T-helper 17 cell (primary cell): Measurements from ENCODE around the gene NTN1. TPM values are rescaled to one million over a fixed set of nuclear protein-coding genes. Genes with fewer than 3 reads are reported as not detected.

Experiments
- ATAC-seq: fragments of 150-1000 bp; cut with Tn5 transposase; 2 replicates; pipeline ENCODE4 v1.10.0; 2021; ENCODE audit warnings: mild to moderate bottlenecking, moderate library complexity
- DNase-seq, 3 donors: peaks; one replicate each; pipeline versions ENCODE4 v3.0.0 to v3.0.0-alpha.2; 2020 to 2021
- H3K9me3 ChIP-seq: one replicate; pipeline ENCODE4 v1.7.0; 2013; ENCODE audit warnings: low read length, mild to moderate bottlenecking; ENCODE audit not compliant: control insufficient read depth, poor library complexity, severe bottlenecking
- H3K27ac Mint-ChIP-seq: one replicate; pipeline ENCODE4 v1.8.0; 2022; ENCODE audit warnings: mild to moderate bottlenecking, moderate library complexity, mixed read lengths
- H3K27me3 Mint-ChIP-seq: one replicate; pipeline ENCODE4 v1.8.0; 2022; ENCODE audit warnings: mixed read lengths
- H3K36me3 Mint-ChIP-seq: one replicate; pipeline ENCODE4 v1.8.0; 2022; ENCODE audit warnings: low read depth, mixed read lengths
- H3K4me1 Mint-ChIP-seq: one replicate; pipeline ENCODE4 v1.8.0; 2022; ENCODE audit warnings: mild to moderate bottlenecking, mixed read lengths
- H3K4me3 Mint-ChIP-seq: one replicate; pipeline ENCODE4 v1.8.0; 2022; ENCODE audit warnings: mild to moderate bottlenecking, moderate library complexity, mixed read lengths
- total RNA-seq, 4 donors: library from RNA in 2 of 4; stranded (reverse) in 2 of 4; gene quantifications; one replicate each; pipeline ENCODE4 v1.2.3 and lab custom pipeline; 2022 to 2026

NTN1 gene
- total RNA-seq, 2 donors from 2014 or later: 0.12 to 0.16 TPM

DNA sequence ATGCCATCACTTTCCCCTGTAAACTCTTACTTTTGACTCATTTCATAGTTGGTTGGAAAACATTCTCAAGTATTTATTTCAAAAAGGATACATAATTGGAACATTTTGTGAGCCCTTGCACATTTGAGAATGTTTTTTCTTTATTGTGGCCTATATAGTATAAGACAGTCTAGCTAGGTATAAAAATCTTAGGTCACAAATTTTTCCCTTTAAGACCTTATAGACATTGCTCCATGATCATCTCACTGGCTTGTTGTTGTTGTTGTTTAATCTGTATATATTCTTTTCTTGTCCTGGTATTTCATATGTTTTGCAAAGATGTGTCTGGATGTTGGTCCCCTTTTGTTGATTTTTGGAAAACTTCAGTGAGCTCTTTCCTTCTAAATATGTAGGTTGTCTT is 194.2 kb downstream of the NTN1 start:
- H3K27me3 Mint-ChIP-seq: no peaks in the 10 kb centered on the region
- H3K27ac Mint-ChIP-seq: no peak overlapping the region
- no peak for ATAC-seq
- DNase-seq: no peak
- H3K4me1 Mint-ChIP-seq: peaks cover 6% of the 10 kb centered on the region
- no peaks in the 10 kb centered on the region for H3K36me3 Mint-ChIP-seq
- peaks cover 3% of the 10 kb centered on the region for H3K9me3 ChIP-seq
- no peak overlapping the region for H3K4me3 Mint-ChIP-seq

- peaks cover 3% of the 10 kb centered on the region for H3K9me3 ChIP-seq
- Mint-ChIP-seq H3K4me1 (peaks cover 2% of the 10 kb centered on the region), H3K27ac (no peak overlapping the region), H3K4me3 (no peak overlapping the region), H3K27me3 (no peaks in the 10 kb centered on the region), H3K36me3 (no peaks in the 10 kb centered on the region)
- ATAC-seq (no peak), DNase-seq (no peak)
These were observed 196.1 kb downstream of the NTN1 start for GRCh38 chr17:9217151-9218056.

DNA sequence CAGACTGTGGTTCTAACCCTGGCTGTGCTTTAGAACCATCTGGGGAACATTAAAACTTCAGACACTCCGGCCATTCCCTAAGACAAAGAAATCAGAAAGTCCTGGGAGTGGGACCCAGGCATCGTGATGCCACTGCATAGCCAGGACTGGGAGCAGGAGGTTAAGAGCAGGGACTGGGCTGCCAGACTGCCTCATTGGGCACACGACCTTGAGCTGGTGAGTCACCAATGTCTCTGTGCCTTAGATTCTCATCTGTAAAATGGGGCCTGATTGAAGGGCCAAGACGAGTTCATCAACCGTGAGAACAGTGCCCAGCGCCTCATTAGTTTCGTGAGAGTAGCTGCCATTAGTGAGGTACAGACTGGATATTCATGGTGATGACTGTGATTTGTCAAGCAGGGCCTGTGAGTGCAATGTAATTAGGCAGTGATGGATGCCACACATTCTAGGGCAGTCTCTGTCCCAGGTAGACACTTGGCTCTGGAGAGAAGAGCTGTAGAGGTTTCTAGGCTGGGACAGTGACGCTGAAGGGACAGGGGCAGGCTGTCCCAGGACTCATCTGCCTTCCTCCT is 196.8 kb downstream of the NTN1 start:
- Mint-ChIP-seq H3K4me1 (peaks cover 2% of the 10 kb centered on the region), H3K27ac (no peak overlapping the region), H3K27me3 (no peaks in the 10 kb centered on the region), H3K36me3 (no peaks in the 10 kb centered on the region), H3K4me3 (no peak overlapping the region)
- ATAC-seq (no peak), DNase-seq (no peak)
- H3K9me3 ChIP-seq: peaks cover 3% of the 10 kb centered on the region

DNA sequence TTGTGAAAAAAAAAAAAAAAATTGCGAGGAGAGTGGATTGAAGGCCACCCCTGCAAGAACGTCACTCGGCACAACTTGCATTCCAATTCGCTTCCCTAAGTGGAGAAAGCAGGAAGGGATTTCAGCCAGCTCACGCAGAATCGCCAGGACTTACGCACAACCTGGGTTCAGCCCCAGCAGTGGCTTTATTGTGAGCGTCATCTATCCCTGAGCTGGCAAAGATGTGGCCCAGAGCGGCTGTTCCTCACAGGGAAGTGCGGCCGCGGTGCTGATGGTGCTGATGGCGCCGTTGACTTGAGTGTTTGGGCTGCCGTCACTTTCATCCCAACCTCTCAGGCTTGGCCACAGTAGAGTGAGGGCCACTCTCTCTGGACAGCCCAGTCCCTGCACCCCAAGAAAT is 197.6 kb downstream of the NTN1 start:
- DNase-seq (no peak), ATAC-seq (no peak)
- no peak overlapping the region for H3K4me3 Mint-ChIP-seq
- peaks cover 2% of the 10 kb centered on the region for H3K4me1 Mint-ChIP-seq
- no peaks in the 10 kb centered on the region for H3K27me3 Mint-ChIP-seq
- H3K9me3 ChIP-seq: peaks cover 3% of the 10 kb centered on the region
- H3K27ac Mint-ChIP-seq: no peak overlapping the region
- no peaks in the 10 kb centered on the region for H3K36me3 Mint-ChIP-seq

DNA sequence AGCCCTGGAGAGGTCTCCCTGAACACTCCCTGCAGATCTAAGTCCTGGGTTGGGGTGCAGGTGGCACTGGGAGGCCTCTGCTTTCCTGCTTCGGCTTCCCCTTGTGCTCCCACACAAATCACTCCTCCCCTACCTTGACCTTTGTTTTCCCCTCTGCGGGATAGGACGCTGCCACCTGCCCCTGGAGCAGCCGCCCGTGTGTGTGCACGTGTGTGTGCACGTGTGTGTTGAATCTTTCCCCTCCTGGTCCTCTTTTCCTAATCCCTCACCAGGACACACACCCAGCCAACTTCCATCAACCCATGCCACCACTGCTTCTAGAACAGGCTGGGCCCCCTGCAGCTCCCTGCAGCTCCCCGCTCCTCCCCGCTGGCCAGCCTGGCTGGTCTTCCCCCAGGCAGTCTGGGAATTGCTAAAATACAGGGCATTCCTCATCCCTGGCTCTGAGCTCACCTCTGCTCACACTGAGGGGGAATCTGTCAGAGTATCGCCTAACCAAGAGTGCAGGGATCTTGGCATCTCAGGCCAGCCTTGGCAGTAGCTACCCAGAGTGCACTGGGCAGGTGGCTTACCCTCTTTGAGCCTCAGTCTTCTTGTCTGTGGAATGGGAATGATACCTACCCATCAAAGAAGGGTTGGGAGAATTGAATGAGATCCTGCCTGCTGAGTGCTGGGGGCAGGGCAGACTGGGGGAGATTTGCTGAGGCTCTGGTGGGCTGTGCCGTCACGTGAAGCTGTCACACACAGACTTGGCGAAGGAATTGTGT is 198.5 kb downstream of the NTN1 start:
- peaks cover 2% of the 10 kb centered on the region for H3K4me1 Mint-ChIP-seq
- no peak overlapping the region for H3K27ac Mint-ChIP-seq
- DNase-seq (no peak), ATAC-seq (no peak)
- H3K27me3 Mint-ChIP-seq: no peaks in the 10 kb centered on the region
- H3K36me3 Mint-ChIP-seq: no peaks in the 10 kb centered on the region
- H3K9me3 ChIP-seq: peaks cover 3% of the 10 kb centered on the region
- no peak overlapping the region for H3K4me3 Mint-ChIP-seq

DNA sequence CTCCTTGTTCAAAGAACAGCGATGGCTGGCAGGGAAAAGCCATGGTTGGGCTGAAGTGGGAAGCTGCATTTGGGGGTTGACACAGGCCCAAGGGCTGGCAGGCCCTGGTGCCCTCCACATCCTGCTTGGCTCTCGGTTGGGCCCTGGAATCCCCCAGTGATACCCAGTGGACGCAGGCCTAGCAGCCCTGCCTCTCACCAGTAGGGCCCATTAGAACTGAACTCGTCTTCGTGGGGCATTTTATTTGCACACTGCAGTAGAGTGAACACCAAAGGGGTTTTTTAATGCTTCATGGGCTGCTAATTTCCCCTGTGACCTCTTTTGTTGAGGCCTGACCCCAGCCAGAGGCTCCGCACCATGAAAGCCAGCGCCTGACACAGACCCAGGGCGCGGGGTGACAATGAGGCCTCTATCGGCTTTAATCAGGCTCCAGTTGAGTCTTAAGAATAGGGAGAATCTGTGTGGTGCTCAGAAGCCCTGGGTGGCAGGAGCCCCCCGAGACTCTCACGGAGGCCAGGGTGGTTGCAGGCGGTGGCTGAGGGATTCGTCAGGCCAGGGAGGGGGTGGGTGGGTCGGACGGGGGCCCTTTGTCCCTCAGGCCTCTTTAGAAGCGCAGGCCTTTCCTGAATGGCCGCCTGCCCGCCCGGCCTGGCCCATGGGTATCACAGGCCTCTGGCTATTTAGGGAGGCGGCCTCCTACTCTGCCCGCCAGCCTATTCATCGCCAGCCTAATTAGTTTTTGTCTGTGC is 199.3 kb downstream of the NTN1 start:
- H3K27me3 Mint-ChIP-seq: no peaks in the 10 kb centered on the region
- H3K27ac Mint-ChIP-seq: no peak overlapping the region
- no peak for DNase-seq
- H3K4me1 Mint-ChIP-seq: peaks cover 2% of the 10 kb centered on the region
- H3K4me3 Mint-ChIP-seq: no peak overlapping the region
- ATAC-seq: no peak
- no peaks in the 10 kb centered on the region for H3K36me3 Mint-ChIP-seq
- H3K9me3 ChIP-seq: peaks cover 1% of the 10 kb centered on the region

DNA sequence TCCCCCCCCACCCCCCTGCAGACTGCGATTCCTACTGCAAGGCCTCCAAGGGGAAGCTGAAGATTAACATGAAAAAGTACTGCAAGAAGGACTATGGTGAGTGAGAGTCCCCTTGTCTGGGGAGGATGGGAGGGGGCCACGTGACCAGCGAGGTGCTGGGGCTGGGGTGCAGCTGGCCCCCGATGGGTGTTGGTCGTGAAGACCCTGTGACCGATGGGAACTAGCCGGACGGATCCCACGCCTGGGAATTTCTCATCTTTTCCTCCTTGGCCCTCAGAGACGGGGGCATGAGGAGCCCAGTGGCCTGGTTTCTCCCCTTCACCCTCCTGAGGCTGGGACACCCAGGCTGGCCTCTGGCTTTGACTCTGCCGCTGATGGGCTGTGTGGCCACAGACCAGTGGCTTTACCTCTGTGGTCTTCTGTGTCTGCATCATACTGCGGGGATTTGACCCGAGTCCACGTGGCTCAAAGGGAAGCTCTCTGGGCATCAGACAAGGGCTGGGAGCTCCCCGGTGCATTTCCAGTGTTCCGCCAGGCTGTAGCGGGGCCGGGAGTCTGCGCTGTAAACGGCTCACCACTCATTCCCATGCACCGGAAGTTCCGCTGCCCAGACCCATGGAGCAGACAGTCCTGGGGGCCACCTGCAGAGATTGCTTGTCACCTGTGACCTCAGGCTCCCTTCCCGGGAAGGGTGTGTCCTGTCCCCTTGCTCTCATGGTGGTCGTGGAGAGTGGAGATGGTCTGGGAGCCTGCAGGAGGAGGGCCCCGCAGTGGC is 200.0 kb downstream of the NTN1 start:
- ATAC-seq (no peak), DNase-seq (no peak)
- Mint-ChIP-seq H3K4me3 (no peak overlapping the region), H3K27me3 (no peaks in the 10 kb centered on the region), H3K36me3 (no peaks in the 10 kb centered on the region), H3K4me1 (peaks cover 2% of the 10 kb centered on the region), H3K27ac (no peak overlapping the region)
- no peaks in the 10 kb centered on the region for H3K9me3 ChIP-seq

DNA sequence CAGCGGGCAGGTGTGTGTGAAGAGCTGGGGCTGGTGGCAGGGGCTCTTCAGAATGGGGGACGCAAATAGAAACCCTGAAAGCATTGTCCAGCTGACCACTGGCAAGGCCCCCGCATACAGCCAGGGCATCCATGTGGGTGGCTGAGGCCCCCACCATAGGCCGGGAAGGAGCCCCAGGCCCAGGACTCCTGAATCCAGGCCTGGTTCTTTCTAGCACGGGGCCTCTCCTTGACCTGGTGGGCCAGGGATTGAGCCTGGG is 200.5 kb downstream of the NTN1 start:
- ATAC-seq: no peak
- no peak for DNase-seq
- no peak overlapping the region for H3K27ac Mint-ChIP-seq
- H3K36me3 Mint-ChIP-seq: no peaks in the 10 kb centered on the region
- no peak overlapping the region for H3K4me3 Mint-ChIP-seq
- peaks cover 2% of the 10 kb centered on the region for H3K4me1 Mint-ChIP-seq
- no peaks in the 10 kb centered on the region for H3K9me3 ChIP-seq
- no peaks in the 10 kb centered on the region for H3K27me3 Mint-ChIP-seq

GRCh38 chr17:9223531-9223930 is 202.2 kb downstream of the NTN1 start:
- no peak overlapping the region for H3K4me3 Mint-ChIP-seq
- no peaks in the 10 kb centered on the region for H3K9me3 ChIP-seq
- DNase-seq (no peak), ATAC-seq (no peak)
- no peak overlapping the region for H3K27ac Mint-ChIP-seq
- no peaks in the 10 kb centered on the region for H3K36me3 Mint-ChIP-seq
- H3K4me1 Mint-ChIP-seq: peaks cover 2% of the 10 kb centered on the region
- no peaks in the 10 kb centered on the region for H3K27me3 Mint-ChIP-seq

- Mint-ChIP-seq H3K27ac (peak overlapping the region; percentile 44), H3K27me3 (no peaks in the 10 kb centered on the region), H3K4me3 (no peak overlapping the region), H3K36me3 (no peaks in the 10 kb centered on the region), H3K4me1 (peaks cover 2% of the 10 kb centered on the region)
- no peak for DNase-seq
- no peaks in the 10 kb centered on the region for H3K9me3 ChIP-seq
- no peak for ATAC-seq
These were observed 203.2 kb downstream of the NTN1 start for GRCh38 chr17:9224485-9224884.

- peak overlapping the region; percentile 44 for H3K27ac Mint-ChIP-seq
- peaks cover 2% of the 10 kb centered on the region for H3K4me1 Mint-ChIP-seq
- no peaks in the 10 kb centered on the region for H3K36me3 Mint-ChIP-seq
- ATAC-seq (no peak), DNase-seq (no peak)
- H3K9me3 ChIP-seq: no peaks in the 10 kb centered on the region
- no peak overlapping the region for H3K4me3 Mint-ChIP-seq
- H3K27me3 Mint-ChIP-seq: no peaks in the 10 kb centered on the region
These were observed 204.2 kb downstream of the NTN1 start for GRCh38 chr17:9225305-9226101.

DNA sequence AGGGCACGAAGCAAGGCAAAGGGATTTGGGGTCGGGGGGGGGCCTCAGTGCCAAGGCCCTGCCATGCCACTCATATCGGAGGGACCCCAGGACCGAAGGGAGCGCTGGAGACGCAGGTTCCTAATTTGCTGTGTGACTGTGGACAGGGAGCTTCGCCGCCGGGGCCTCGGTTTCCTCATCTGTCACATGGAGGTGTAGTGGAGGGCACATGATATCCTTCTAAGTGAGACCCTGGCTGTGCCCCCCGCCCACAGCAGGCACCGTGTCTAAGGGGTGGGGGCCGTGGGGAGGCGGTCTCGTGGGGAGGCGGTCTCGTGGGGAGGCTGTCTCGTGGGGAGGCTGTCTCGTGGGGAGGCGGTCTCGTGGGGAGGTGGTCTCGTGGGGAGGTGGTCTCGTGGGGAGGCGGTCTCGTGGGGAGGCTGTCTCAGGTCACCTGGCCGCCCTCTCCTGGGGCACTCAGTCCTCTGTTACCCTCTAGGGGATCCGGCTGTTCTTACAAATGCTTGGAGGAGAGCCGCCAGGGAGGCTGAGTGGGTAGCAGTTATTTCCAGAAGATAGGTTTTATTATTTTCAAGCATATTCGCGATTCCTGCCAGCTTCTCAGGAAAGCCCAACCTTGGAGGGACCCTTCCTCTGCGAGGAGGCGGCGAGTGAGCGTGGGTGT is 205.0 kb downstream of the NTN1 start:
- peaks cover 2% of the 10 kb centered on the region for H3K4me1 Mint-ChIP-seq
- DNase-seq (no peak), ATAC-seq (no peak)
- no peaks in the 10 kb centered on the region for H3K36me3 Mint-ChIP-seq
- H3K27me3 Mint-ChIP-seq: no peaks in the 10 kb centered on the region
- no peaks in the 10 kb centered on the region for H3K9me3 ChIP-seq
- H3K4me3 Mint-ChIP-seq: no peak overlapping the region
- no peak overlapping the region for H3K27ac Mint-ChIP-seq
